ENCODE data around the gene ANKMY1. TPM values are rescaled to one million over a fixed set of nuclear protein-coding genes. Genes with fewer than 3 reads are reported as not detected.

The ANKMY1 gene
- total RNA-seq, 4 donors from 2014 or later, result 7.0 to 12.0 (median 8.9) TPM

- H3K4me3 ChIP-seq, result no peak overlapping the region
- TF ChIP-seq EP300 (IDR thresholded peaks at IDR 0.05), result no peak
- H3K27ac ChIP-seq, result peak overlapping the region in 1 of 4 donors; percentile 90
- 80 to 100% methylated on average over 2 of the region's 25 CpGs for WGBS, 2 donors (ENCODE audit: low coverage in 1 of 2)
- ATAC-seq, result no peak
- H3K36me3 ChIP-seq, result peaks cover 0 to 8% of the 10 kb centered on the region in 2 donors
- H3K4me1 ChIP-seq, result peaks cover 0 to 69% (median 22%) of the 10 kb centered on the region in 3 donors
- H3K27me3 ChIP-seq, result peaks cover 22% of the 10 kb centered on the region
- no peaks in the 10 kb centered on the region for H3K9me3 ChIP-seq
These were observed 118.7 kb downstream of the ANKMY1 start for GRCh38 chr2:240438810-240439697.

DNA sequence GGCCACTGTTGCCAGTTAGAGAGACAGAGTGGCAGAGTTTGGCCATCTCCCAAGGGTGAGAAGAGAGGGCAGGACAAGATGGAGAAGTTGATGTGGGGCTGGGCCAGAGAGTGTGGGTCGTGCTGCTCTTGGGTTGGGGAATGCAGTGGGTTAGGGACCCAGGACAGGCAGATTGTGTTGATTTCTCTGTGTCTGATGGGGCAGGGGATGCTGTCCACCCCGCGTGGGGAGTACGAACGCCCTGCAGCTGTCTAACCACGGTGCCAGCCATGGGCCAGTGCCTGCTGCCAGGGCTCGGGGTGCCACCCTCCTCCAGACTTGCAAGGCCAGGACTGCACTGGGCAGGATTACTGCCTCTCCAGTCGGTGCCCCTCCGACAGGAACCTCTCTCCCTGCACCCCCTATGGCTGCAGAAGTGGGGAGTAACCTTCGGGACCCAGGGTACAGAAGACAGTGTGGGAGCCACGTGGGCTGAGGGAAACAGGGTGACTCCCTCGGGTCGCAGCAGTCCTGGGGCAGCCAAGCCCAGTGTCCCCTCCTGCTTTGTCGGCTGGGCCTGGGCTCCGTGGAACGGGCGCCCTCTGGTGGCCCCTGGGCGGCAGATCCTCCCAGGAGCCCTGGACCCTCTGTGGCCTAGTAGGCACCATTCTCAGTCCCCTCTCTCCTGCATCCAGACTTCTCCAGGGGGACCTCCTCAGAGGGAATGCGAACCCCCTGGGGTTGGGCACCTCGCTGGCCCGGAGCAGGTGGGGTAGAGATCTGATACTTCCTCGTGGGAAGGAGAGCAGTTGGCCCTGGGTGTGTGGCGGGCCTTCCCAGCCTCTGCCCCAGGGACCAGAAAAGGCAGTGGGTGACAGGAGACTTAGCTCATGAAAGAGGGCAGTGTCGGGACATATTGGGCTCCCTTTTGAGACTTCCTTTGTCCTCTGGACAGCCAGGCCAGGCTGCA lies 119.7 kb downstream of the ANKMY1 start:
- Histone ChIP-seq H3K4me3 (peak overlapping the region in 1 of 2 donors; percentile 88), H3K27ac (peak overlapping the region in 2 of 4 donors; percentile 90 to 97), H3K9me3 (no peaks in the 10 kb centered on the region), H3K36me3 (peaks cover 0 to 8% of the 10 kb centered on the region in 2 donors), H3K27me3 (peaks cover 22% of the 10 kb centered on the region), H3K4me1 (peaks cover 0 to 75% (median 22%) of the 10 kb centered on the region in 3 donors)
- WGBS, 2 donors (ENCODE audit: low coverage in 1 of 2), result 0 to 24% methylated on average over 1 to 6 of the region's 24 CpGs
- no peak for TF ChIP-seq POLR2A (IDR thresholded peaks at IDR 0.05)
- peak; percentile 14 for TF ChIP-seq POLR2AphosphoS5 (IDR thresholded peaks at IDR 0.05)
- TF ChIP-seq, protein P1, sequence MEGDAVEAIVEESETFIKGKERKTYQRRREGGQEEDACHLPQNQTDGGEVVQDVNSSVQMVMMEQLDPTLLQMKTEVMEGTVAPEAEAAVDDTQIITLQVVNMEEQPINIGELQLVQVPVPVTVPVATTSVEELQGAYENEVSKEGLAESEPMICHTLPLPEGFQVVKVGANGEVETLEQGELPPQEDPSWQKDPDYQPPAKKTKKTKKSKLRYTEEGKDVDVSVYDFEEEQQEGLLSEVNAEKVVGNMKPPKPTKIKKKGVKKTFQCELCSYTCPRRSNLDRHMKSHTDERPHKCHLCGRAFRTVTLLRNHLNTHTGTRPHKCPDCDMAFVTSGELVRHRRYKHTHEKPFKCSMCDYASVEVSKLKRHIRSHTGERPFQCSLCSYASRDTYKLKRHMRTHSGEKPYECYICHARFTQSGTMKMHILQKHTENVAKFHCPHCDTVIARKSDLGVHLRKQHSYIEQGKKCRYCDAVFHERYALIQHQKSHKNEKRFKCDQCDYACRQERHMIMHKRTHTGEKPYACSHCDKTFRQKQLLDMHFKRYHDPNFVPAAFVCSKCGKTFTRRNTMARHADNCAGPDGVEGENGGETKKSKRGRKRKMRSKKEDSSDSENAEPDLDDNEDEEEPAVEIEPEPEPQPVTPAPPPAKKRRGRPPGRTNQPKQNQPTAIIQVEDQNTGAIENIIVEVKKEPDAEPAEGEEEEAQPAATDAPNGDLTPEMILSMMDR (IDR thresholded peaks at IDR 0.05), result peak in 3 of 4 experiments; percentile 92 to 98 (median 93)
- TF ChIP-seq EP300 (IDR thresholded peaks at IDR 0.05), result no peak
- ATAC-seq, result peak; percentile 28

DNA sequence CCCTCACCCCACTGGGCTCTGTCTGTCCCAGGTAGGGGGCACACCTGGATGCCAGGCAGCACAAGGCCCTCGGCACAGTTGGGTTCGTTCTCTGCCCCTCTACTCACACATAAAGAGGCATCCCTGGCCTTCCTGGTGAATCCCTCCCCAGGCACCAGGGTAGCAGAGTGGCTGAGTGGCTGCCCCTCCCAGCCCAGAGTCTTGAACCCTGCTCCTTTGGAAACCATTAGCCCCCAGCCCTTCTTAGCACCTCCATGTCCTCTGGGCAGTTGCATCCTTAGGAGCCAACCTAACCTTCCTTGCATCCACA lies 120.3 kb downstream of the ANKMY1 start:
- peak overlapping the region in 2 of 4 donors; percentile 90 to 97 for H3K27ac ChIP-seq
- no peaks in the 10 kb centered on the region for H3K9me3 ChIP-seq
- peaks cover 0 to 75% (median 22%) of the 10 kb centered on the region in 3 donors for H3K4me1 ChIP-seq
- no peak for TF ChIP-seq POLR2A (IDR thresholded peaks at IDR 0.05)
- TF ChIP-seq, protein P1 (IDR thresholded peaks at IDR 0.05), result no peak
- TF ChIP-seq POLR2AphosphoS5 (IDR thresholded peaks at IDR 0.05), result no peak
- TF ChIP-seq EP300 (IDR thresholded peaks at IDR 0.05), result no peak
- H3K27me3 ChIP-seq, result peaks cover 22% of the 10 kb centered on the region
- no CpG with 5 or more reads among the region's 2 CpGs for WGBS, 2 donors (ENCODE audit: low coverage in 1 of 2)
- peak overlapping the region in 1 of 2 donors; percentile 88 for H3K4me3 ChIP-seq
- no peak for ATAC-seq
- H3K36me3 ChIP-seq, result peaks cover 0 to 8% of the 10 kb centered on the region in 2 donors

DNA sequence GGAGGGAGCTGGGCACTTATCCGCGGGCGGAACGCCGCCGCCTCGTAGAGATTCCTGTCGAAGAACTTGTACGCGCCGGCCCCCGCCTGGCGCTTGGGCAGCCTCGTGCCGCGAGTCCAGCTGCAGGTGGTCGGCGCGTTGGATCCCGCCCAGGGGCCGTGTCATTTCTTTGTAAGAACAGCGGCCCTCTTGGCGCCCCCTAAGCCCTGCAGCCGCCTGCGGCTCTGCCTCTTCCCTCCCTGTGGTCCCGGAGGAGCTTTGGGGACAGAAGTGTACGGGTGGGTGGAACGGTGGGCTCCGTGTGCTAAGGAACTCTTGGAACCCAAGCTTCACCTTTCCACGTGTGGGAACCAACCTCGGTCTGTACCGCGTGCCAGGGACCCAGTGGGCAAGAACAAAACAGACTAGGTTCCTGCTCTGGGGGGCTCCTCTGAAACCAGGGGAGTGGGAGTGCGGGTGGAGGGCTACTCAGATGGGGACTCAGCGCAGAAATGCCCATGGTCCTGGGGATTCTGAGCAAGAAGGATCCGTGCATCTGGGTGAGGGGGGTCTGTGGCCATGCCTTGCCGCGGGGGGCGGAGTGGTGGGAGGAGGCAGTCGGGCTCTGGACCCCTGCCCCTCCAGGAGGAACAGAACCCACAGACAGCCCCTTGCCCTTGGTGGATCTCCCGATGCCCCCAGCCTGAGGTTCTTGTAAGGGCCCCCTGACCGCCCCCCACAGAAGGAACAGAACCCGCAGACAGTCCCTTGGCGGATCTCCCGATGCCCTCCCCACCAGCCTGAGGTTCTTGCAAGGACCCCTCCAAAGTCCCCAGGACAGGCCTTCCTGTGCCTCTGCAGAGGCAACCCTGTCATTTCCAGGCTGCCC lies 120.9 kb downstream of the ANKMY1 start:
- H3K36me3 ChIP-seq, result peaks cover 0 to 8% of the 10 kb centered on the region in 2 donors
- H3K4me3 ChIP-seq, result peak overlapping the region; percentile 65 to 88
- H3K27ac ChIP-seq, result peak overlapping the region in 3 of 4 donors; percentile 90 to 97 (median 97)
- H3K4me1 ChIP-seq, result peaks cover 0 to 69% (median 22%) of the 10 kb centered on the region in 3 donors
- no peak for TF ChIP-seq POLR2A (IDR thresholded peaks at IDR 0.05)
- TF ChIP-seq, protein P1 (IDR thresholded peaks at IDR 0.05), result no peak
- no peak for TF ChIP-seq EP300 (IDR thresholded peaks at IDR 0.05)
- no peak for TF ChIP-seq POLR2AphosphoS5 (IDR thresholded peaks at IDR 0.05)
- 0% methylated on average over 12 of the region's 45 CpGs; no CpG with 5 or more reads in 1 of the 2 donors for WGBS, 2 donors (ENCODE audit: low coverage in 1 of 2)
- ATAC-seq, result no peak
- peaks cover 22% of the 10 kb centered on the region for H3K27me3 ChIP-seq
- no peaks in the 10 kb centered on the region for H3K9me3 ChIP-seq
